HG02798 (cell line): ENCODE data around the gene WDR11.
A peak's percentile ranks its signal among the peaks of the same experiment; 100 is the strongest.

Source experiments
- ATAC-seq: cut with Tn5 transposase; IDR thresholded peaks from one replicate; pipeline ENCODE4 v1.9.1; 2021; ENCODE audit warnings: mild to moderate bottlenecking; ENCODE audit not compliant: unreplicated experiment, poor library complexity

The WDR11 gene

GRCh38 chr10:120850911-120851865 lies at the start of gene WDR11:
Gene WDR11, plus strand, starts transcription at chr10:120851362. Its CDS starts 59 bp downstream, at chr10:120851421.
- peak; percentile 98 for ATAC-seq

DNA sequence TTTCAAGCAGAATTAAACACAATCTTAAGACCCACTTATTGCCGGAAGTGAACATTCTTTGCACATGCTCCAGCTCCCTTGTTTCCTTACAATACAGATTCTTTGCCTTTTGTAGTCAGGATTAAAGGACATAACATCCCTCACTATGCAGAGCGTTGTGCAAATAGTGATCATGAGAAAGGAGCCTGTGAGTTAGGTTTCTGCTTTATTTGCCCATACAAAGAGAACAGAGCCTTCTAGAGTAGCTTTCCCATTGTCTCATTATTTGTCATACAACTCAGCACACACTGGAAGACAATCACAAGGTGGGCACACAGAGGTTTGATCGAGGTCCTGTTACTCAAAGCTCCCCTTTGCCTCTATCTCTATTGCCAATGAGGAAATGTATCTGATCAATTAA lies 48.2 kb upstream of the WDR11 start:
- no peak for ATAC-seq

- no peak for ATAC-seq
These were observed 47.2 kb upstream of the WDR11 start for GRCh38 chr10:120803972-120804371.

DNA sequence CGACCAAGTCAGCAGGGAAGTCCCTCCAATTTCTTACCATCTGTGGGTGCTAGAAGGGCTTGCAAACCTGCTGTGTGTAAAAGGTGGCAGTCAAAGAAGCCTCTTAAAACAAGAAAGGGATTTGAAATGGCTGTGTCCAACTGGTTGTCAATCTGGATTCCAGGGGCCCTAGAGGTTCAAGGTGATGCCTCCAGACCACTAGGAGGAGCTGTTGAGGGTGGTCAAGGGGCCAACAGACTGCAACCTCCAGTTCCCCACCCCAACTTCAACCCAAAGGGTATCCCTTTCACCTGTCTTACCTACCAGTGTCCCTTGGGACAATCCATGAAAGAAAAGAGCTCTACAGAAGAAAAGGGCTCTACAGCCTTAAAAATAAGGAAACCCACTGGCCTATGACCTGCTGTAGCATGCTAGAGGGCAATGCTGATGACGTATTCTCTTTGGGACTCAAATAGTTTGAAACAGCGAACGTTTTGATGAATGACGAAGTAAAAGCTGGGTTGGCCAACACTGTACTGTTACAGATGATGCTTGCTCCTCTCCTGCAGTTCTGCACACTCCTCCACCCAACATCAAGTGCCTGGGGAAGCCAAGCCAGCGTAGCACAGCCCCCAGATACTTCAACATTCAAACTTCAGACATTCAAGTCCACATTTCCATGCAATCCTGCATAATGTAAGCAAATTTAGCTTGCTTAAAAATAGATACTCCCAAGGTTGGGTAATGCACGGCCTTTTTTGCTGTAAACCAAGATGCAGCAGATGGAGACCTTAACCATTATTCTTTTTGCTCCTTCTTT lies 45.9 kb upstream of the WDR11 start:
- no peak for ATAC-seq

DNA sequence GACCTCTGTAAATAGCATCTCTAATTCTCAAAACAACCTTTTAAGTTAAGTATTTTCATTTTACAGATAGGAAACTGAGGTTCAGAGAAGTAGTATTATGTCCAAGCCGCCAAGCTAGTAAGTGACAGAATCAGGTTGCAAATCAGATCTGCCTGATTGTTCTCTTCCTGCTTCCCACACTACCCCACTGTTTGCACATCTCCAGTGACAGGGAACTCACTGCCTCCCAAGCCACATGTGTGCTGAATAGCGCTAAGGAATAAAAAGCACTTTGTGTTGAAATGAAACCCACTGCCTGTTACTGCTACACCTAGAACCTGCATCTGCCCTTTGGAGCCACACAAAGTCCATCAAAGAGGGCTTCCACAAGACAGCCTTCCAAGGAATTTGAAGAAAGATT lies 45.1 kb upstream of the WDR11 start:
- no peak for ATAC-seq

DNA sequence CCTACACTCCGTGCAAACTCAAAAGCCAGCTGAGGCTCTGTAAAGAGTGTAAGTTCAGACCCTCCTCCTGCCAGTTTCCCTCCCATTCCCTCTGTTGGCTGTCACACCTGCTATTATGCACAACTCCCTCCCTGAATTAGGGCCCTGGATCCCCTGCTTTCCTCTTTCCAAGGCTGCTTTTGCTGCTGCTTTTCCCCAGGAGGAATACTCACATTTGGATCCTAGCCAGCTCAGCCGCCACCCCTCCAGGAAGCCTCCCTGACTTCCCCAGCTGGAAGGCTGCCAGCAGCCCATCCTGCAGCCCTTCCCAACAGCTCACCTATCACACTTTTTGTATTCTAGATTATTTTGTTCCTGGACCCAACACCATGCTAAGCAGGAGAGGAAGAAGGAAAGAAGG lies 40.9 kb upstream of the WDR11 start:
- ATAC-seq: no peak

DNA sequence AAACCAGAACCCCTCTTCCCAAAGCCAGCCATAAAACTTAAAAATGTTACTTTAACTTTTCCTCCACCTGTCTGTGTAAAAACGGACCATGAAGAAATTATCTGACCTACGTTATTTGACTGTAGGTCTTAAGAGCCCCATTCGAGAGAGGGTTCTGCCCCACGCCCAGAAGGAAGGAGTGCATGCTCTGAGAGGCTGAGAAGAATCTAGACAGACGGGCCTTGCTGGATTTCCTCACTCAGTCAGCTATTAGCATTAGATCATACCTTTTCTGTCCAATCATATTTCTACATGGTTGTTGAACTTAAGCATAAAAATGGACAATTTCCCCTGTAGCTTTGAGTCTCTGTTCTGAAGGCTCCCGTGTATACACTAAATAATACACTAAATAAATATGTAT lies 38.1 kb upstream of the WDR11 start:
- ATAC-seq: no peak

DNA sequence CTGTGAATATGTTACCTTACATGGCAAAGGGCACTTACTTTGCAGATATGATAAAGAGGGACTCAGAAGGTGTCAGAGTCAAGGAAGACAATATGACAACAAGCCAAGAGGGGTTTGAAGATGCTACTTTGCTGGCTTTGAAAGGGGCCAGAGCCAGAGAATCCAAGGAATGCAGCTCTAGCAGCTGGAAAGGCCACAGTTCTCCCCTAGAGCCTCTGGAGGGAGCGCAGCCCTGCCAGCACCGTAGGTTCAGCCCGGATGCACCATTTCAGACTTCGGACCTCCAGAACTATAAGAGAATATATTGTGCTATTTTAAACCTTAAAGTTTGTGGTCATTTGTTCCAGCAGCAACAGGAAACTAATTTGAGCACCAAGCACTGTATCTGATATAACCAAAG lies 32.9 kb upstream of the WDR11 start:
- no peak for ATAC-seq

DNA sequence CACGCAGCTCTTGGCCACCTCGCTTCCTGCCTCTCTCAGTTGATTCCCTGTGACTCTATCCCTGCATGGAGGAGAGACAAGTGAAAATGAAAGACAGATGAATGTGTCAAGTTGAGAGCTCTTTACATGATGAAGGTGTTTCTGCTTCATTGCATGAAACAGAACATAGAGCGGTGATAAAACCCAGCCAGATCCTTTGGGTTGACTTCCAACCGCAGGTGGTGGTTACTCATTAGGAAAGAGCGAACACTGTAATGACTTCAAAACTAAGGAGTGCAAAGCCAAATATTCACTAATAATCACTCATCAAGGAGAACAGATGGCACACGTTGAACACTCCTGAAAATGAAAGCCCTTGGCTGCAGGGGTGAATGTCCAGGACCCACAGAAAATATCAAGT lies 31.8 kb upstream of the WDR11 start:
- ATAC-seq: no peak

DNA sequence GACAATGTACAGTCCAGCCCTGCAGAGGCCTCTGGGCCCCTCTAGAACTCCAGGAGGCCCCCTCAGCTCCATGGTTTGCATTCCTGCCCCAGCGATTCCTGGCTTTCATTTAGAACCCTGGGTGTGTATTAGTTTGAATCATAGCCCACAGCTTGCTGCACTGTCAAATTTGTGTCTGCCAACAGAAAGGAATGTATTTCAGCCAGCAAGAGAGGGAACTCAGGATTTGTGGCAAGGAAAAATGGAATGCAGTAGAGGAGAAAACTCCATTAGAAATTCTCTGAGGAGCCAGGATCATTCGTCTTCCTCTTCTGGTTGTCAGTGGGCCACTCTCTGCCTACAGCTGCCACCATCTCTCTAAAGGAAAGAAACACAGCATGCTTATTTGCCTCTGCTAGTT lies 27.9 kb upstream of the WDR11 start:
- ATAC-seq: no peak

GRCh38 chr10:120824881-120825309 lies 26.3 kb upstream of the WDR11 start:
- ATAC-seq: no peak

- no peak for ATAC-seq
These were observed 25.0 kb upstream of the WDR11 start for GRCh38 chr10:120825878-120826769.

DNA sequence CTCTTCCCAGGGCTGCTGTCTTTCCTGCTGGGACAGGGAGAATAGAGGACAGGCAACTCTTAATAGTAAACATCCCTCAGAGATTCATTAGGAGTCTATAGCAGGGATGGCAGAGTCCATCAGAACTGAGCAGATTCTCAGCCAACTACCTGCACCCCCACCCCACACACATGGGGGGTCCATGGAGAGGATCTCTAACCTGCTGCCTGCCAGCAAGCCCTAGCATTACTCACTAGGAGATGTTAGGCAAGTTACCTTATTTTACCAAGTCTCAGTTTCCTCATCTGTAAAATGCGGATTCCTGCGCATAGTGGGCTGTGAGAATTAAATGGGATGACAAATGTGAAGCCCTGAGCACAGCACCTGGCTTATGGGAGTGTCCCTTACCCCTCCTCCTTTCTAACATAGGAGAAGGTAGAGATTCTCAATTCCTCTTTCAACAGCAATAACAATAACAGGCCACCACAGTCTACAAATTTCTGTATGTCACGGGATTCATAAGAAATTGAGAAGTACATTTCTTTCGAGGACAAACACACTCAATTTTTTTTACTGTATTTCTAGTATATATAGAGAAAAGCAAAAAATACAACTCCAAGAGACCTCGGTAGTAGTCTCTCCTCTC lies 23.8 kb upstream of the WDR11 start:
- ATAC-seq: peak; percentile 72

DNA sequence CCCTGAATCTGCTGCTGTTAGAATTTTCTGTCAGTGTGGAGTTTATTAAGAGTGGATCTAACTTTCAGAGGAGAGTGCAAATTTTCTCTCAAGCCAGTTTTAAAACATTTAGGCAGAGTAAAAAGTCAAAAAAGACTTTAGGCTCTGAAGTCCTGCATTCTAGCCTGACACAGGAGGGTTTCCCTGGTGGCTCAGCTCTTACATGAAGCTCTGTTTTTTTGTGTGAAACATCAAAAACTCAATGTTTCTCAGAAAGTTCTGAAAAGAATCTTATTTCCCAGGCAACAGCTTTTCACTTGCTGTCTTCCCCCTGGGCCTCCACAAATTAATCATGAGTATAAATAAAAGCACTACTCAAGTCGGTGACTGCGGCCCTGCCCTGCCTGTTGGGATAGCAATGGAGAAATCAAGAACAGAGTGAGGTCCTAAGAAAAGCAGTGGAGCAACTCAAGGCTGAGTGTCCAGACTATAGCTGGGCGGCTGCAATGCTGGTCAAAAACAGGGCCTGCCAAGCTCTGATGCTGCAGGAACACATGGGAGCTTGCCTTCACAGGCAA lies 22.3 kb upstream of the WDR11 start:
- no peak for ATAC-seq

GRCh38 chr10:120832106-120832505 lies 19.1 kb upstream of the WDR11 start:
- ATAC-seq: no peak

DNA sequence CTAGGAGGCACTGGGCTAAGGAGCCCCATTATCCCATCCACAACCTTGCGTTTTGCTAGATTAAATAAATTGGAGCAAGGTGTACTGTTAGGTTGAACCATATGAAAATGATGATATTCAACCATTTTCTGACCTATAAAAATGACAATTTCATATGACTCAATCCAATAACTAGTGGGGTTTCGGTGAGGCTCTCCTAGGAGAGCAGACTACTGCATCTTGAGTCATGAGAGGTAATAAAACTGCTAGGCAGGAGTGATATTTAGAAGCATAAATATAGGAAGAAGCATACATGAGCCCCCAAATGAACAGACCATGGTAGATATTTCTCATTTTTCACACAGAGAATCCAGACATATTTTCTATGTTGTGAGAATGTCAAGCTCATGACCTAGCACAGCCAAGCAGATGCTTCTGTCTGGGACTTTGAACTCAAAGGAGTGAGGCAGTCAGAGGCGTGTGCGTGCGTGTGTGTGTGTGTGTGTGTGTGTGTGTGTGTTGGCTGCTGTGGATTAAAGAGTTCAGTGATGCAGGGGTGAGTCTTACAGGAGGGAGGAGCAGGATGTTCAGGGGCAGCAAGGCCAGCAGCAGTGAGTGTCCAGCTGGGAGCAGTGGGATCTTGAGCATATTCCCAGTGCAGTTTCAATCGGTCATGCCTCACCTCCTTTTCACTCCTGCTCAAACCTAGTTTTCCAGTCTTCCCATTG lies 17.8 kb upstream of the WDR11 start:
- no peak for ATAC-seq

- ATAC-seq: no peak
These were observed 15.6 kb upstream of the WDR11 start for GRCh38 chr10:120835603-120836002.

DNA sequence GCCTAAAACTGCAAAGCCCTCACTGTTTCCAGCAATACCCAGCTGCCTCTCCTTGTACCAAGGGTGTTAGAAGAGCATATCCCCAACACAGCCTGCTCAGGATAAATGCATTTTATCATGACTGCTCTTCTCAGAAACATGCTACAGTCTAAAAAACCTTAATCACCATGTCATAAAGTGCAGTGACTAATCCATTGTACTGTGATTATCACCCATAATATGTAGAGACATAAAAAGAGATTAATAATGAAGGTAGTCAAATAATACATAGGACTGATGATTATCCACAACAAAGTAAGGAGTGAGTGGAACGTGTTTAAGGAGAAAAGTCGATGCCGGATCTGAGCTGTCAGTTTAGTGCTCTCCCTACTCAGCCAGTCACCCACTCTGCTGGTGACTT lies 12.2 kb upstream of the WDR11 start:
- no peak for ATAC-seq
